ENCODE data around the gene TPP2. TPM values are rescaled to one million over a fixed set of nuclear protein-coding genes. Genes with fewer than 3 reads are reported as not detected.

TPP2 gene
- total RNA-seq, 1 experiment from 2014 or later = 35.1 TPM

GRCh38 chr13:102650444-102650843, 53.7 kb downstream of the TPP2 start:
- intact Hi-C loops (cut with micrococcal nuclease; ENCODE audit: unreplicated experiment) = loop anchor here (5.0 kb wide), 1 partner anchor 77 kb away; no protein-coding TSS in a partner anchor
- Histone ChIP-seq H2AFZ (no peak overlapping the region), H3K27me3 (ENCODE audit: insufficient read depth, low read depth) (no peaks in the 10 kb centered on the region), H3F3A (ENCODE audit: insufficient read depth, low read depth) (peaks cover 11% of the 10 kb centered on the region; the same call in 1 of the 2 replicates), H3K27ac (peak overlapping the region; percentile 16; the same call in 1 of the 2 replicates), H3K79me2 (ENCODE audit: low read depth) (no peaks in the 10 kb centered on the region), H3K4me3 (no peak overlapping the region), H3K9me3 (ENCODE audit: insufficient read depth, low read depth) (no peaks in the 10 kb centered on the region), H3K9me2 (ENCODE audit: insufficient read depth) (no peaks in the 10 kb centered on the region), H3K4me2 (no peak overlapping the region), H3K36me3 (ENCODE audit: low read depth) (peaks cover 35% of the 10 kb centered on the region), H4K20me1 (ENCODE audit: insufficient read depth) (0 out of 2 replicates have a peak, but pooled peaks cover 5% of the 10 kb centered on the region), H3K4me1 (replicated peaks; ENCODE audit: insufficient read depth) (peaks cover 12% of the 10 kb centered on the region)
- ChIA-PET POLR2A (ENCODE audit: unreplicated experiment) (no interaction called here), CTCF (no interaction called here)
- no peak for DNase-seq
- TF ChIP-seq CTCF (conservative IDR thresholded peaks at IDR 0.05) (no peak), EZH2 (IDR thresholded peaks at IDR 0.05; ENCODE audit: low read depth) (no peak)
- no TSS peak for BruUV-seq (replicated peaks)

- no peak overlapping the region for H3K4me2 ChIP-seq
- H2AFZ ChIP-seq = no peak overlapping the region
- TF ChIP-seq CTCF (conservative IDR thresholded peaks at IDR 0.05) = no peak
- no peak for TF ChIP-seq EZH2 (IDR thresholded peaks at IDR 0.05; ENCODE audit: low read depth)
- H3K9me3 ChIP-seq (ENCODE audit: insufficient read depth, low read depth) = no peaks in the 10 kb centered on the region
- BruUV-seq (replicated peaks) = no TSS peak
- no peaks in the 10 kb centered on the region for H3K9me2 ChIP-seq (ENCODE audit: insufficient read depth)
- peaks cover 11% of the 10 kb centered on the region; the same call in 1 of the 2 replicates for H3F3A ChIP-seq (ENCODE audit: insufficient read depth, low read depth)
- no peaks in the 10 kb centered on the region for H3K79me2 ChIP-seq (ENCODE audit: low read depth)
- DNase-seq = peak in 1 of 2 experiments; percentile 68
- H4K20me1 ChIP-seq (ENCODE audit: insufficient read depth) = 0 out of 2 replicates have a peak, but pooled peaks cover 5% of the 10 kb centered on the region
- H3K4me3 ChIP-seq = no peak overlapping the region
- peak overlapping the region; percentile 16; the same call in 1 of the 2 replicates for H3K27ac ChIP-seq
- POLR2A ChIA-PET (ENCODE audit: unreplicated experiment) = interaction anchor here (0.6 kb wide), 1 partner anchor 73 kb away, joined by 3 read pairs; no protein-coding TSS in a partner anchor
- CTCF ChIA-PET = interaction anchor here (1.3 kb wide), 1 partner anchor 74 kb away, joined by 5 read pairs; no protein-coding TSS in a partner anchor
- intact Hi-C loops (cut with micrococcal nuclease; ENCODE audit: unreplicated experiment) = loop anchor here (5.0 kb wide), 1 partner anchor 76 kb away; no protein-coding TSS in a partner anchor
- H3K4me1 ChIP-seq (replicated peaks; ENCODE audit: insufficient read depth) = peaks cover 12% of the 10 kb centered on the region
- H3K36me3 ChIP-seq (ENCODE audit: low read depth) = peaks cover 26% of the 10 kb centered on the region
- no peaks in the 10 kb centered on the region for H3K27me3 ChIP-seq (ENCODE audit: insufficient read depth, low read depth)
Measured at GRCh38 chr13:102651392-102651791, 54.6 kb downstream of the TPP2 start.

GRCh38 chr13:102651892-102652291, 55.1 kb downstream of the TPP2 start:
- Histone ChIP-seq H3K27ac (peak overlapping the region; percentile 16; the same call in 1 of the 2 replicates), H3K4me1 (replicated peaks; ENCODE audit: insufficient read depth) (peaks cover 12% of the 10 kb centered on the region), H3K4me2 (no peak overlapping the region), H2AFZ (no peak overlapping the region), H3K27me3 (ENCODE audit: insufficient read depth, low read depth) (no peaks in the 10 kb centered on the region), H3K79me2 (ENCODE audit: low read depth) (no peaks in the 10 kb centered on the region), H4K20me1 (ENCODE audit: insufficient read depth) (0 out of 2 replicates have a peak, but pooled peaks cover 5% of the 10 kb centered on the region), H3K9me3 (ENCODE audit: insufficient read depth, low read depth) (no peaks in the 10 kb centered on the region), H3F3A (ENCODE audit: insufficient read depth, low read depth) (peaks cover 11% of the 10 kb centered on the region; the same call in 1 of the 2 replicates), H3K9me2 (ENCODE audit: insufficient read depth) (no peaks in the 10 kb centered on the region), H3K4me3 (no peak overlapping the region), H3K36me3 (ENCODE audit: low read depth) (peaks cover 22% of the 10 kb centered on the region)
- intact Hi-C loops (cut with micrococcal nuclease; ENCODE audit: unreplicated experiment) = loop anchor here (5.0 kb wide), 1 partner anchor 75 kb away; no protein-coding TSS in a partner anchor
- no TSS peak for BruUV-seq (replicated peaks)
- no peak for TF ChIP-seq CTCF (conservative IDR thresholded peaks at IDR 0.05)
- TF ChIP-seq EZH2 (IDR thresholded peaks at IDR 0.05; ENCODE audit: low read depth) = no peak
- POLR2A ChIA-PET (ENCODE audit: unreplicated experiment) = no interaction called here
- CTCF ChIA-PET = interaction anchor here (0.5 to 1.3 kb wide), 3 partner anchors 52 to 73 kb away, joined by 3 to 5 read pairs (median 4); no protein-coding TSS in a partner anchor
- DNase-seq = no peak
